ENCODE results near the gene DDX55. TPM values are rescaled to one million over a fixed set of nuclear protein-coding genes. Genes with fewer than 3 reads are reported as not detected.
"Not testable (repeated sequence)": the region's sequence is repeated elsewhere in the genome, so short reads cannot be mapped to it uniquely, and the experiment has no call there.

The DDX55 gene
- total and polyA plus RNA-seq, 2 of the 4 experiments (the other 2 are of a cell fraction) = 13.3 to 18.7 TPM

DNA sequence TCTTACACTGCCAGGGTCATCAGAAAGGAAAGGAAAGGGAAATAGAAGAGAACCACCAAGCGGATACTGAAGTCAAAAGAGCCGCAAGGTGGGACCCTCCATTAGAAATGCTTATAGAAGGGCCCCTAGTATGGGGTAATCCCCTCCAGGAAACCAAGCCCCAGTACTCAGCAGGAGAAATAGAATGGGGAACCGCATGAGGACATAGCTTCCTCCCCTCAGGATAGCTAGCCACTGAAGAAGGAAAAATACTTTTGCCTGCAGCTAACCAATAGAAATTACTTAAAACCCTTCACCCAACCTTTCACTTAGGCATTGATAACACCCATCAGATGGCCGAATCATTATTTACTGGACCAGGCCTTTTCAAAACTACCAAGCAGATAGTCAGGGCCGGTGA is 47.1 kb upstream of the DDX55 start:
- H3K23ac ChIP-seq (ENCODE audit: low read depth, low read length); H3K4me1 ChIP-seq (ENCODE audit: control insufficient read depth, insufficient read depth, low read length); H3K36me3 ChIP-seq (ENCODE audit: control insufficient read depth, insufficient read depth, low read length); H3K79me1 ChIP-seq (ENCODE audit: low read depth in 1 of 2, low read length in 2 of 2); CTCF ChIA-PET; H4K8ac ChIP-seq (ENCODE audit: low read depth in 2 of 2, low read length in 2 of 2); H3K9ac ChIP-seq (ENCODE audit: low read depth, low read length); H2BK120ac ChIP-seq (ENCODE audit: low read depth, low read length); H2AFZ ChIP-seq (replicated peaks; ENCODE audit: low read length, poor library complexity); ATAC-seq (ENCODE audit: low read depth); H3K27ac ChIP-seq (ENCODE audit: insufficient read depth, low read length); H4K20me1 ChIP-seq (ENCODE audit: insufficient read depth, low read length); DNase-seq; H3K56ac ChIP-seq (ENCODE audit: extremely low read depth, insufficient read depth, low read length); H2BK15ac ChIP-seq (ENCODE audit: low read depth, low read length); H3K9me3 ChIP-seq (ENCODE audit: control insufficient read depth, insufficient read depth, low read length); H3K4ac ChIP-seq (ENCODE audit: low read depth, low read length); H3K18ac ChIP-seq (ENCODE audit: low read depth, low read length); in situ Hi-C loops (cut with MboI; ENCODE audit: low sequenced_read_pairs); POLR2A ChIA-PET (ENCODE audit: unreplicated experiment); intact Hi-C loops (cut with micrococcal nuclease); dilution Hi-C loops (cut with HindIII; ENCODE audit: low sequenced_read_pairs, unreplicated experiment); H2AK9ac ChIP-seq (replicated peaks; ENCODE audit: low read depth, low read length, poor library complexity); H3K4me2 ChIP-seq (ENCODE audit: low read depth, low read length); H2BK5ac ChIP-seq (ENCODE audit: low read depth, low read length, poor library complexity, severe bottlenecking); H2BK20ac ChIP-seq (ENCODE audit: low read depth, low read length); H3K4me3 ChIP-seq (ENCODE audit: insufficient read depth, low read depth, low read length); H4K5ac ChIP-seq (ENCODE audit: low read depth, low read length); BruUV-seq (replicated peaks); H3K9me1 ChIP-seq (ENCODE audit: insufficient read depth, low read length); H3K14ac ChIP-seq (replicated peaks; ENCODE audit: low read depth, low read length); H4K91ac ChIP-seq (ENCODE audit: insufficient read depth, low read depth, low read length); H2AK5ac ChIP-seq (ENCODE audit: low read depth, low read length): not testable (repeated sequence)
- 71% methylated on average over 1 of the region's 5 CpGs; no CpG with 5 or more reads in 1 of the 2 experiments for WGBS, 2 experiments (ENCODE audit: extremely low coverage in 2 of 2, insufficient read length in 1 of 2)
- peaks cover 24% of the 10 kb centered on the region for H3K27me3 ChIP-seq (ENCODE audit: control insufficient read depth, insufficient read depth, low read length)

DNA sequence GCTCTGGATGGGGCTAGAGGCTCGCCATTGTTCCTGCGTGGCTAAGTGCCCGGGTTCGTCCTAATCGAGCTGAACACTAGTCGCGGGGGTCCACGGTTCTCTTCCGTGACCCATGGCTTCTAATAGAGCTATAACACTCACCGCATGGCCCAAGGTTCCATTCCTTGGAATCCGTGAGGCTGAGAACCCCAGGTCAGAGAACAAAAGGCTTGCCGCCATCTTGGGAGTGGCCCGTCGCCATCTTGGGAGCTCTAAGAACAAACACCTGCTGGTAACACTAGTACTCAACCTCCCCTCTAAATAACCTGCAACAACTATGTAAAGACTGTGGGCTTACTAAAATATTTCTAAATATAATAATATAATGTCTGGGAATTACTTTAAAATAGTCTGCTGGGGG is 43.4 kb upstream of the DDX55 start:
- ATAC-seq (ENCODE audit: low read depth); H3K14ac ChIP-seq (replicated peaks; ENCODE audit: low read depth, low read length); H3K79me1 ChIP-seq (ENCODE audit: low read depth in 1 of 2, low read length in 2 of 2); H4K91ac ChIP-seq (ENCODE audit: insufficient read depth, low read depth, low read length); H4K5ac ChIP-seq (ENCODE audit: low read depth, low read length); H3K9me1 ChIP-seq (ENCODE audit: insufficient read depth, low read length); H3K56ac ChIP-seq (ENCODE audit: extremely low read depth, insufficient read depth, low read length); H3K4me2 ChIP-seq (ENCODE audit: low read depth, low read length); H2BK20ac ChIP-seq (ENCODE audit: low read depth, low read length); dilution Hi-C loops (cut with HindIII; ENCODE audit: low sequenced_read_pairs, unreplicated experiment); H2AK5ac ChIP-seq (ENCODE audit: low read depth, low read length); in situ Hi-C loops (cut with MboI; ENCODE audit: low sequenced_read_pairs); H3K36me3 ChIP-seq (ENCODE audit: control insufficient read depth, insufficient read depth, low read length); CTCF ChIA-PET; H2BK120ac ChIP-seq (ENCODE audit: low read depth, low read length); POLR2A ChIA-PET (ENCODE audit: unreplicated experiment); H3K9ac ChIP-seq (ENCODE audit: low read depth, low read length); H4K20me1 ChIP-seq (ENCODE audit: insufficient read depth, low read length); BruUV-seq (replicated peaks); H3K4ac ChIP-seq (ENCODE audit: low read depth, low read length); H2BK15ac ChIP-seq (ENCODE audit: low read depth, low read length); H2BK5ac ChIP-seq (ENCODE audit: low read depth, low read length, poor library complexity, severe bottlenecking); H3K18ac ChIP-seq (ENCODE audit: low read depth, low read length); H3K23ac ChIP-seq (ENCODE audit: low read depth, low read length); H3K9me3 ChIP-seq (ENCODE audit: control insufficient read depth, insufficient read depth, low read length); H2AFZ ChIP-seq (replicated peaks; ENCODE audit: low read length, poor library complexity); H3K4me3 ChIP-seq (ENCODE audit: insufficient read depth, low read depth, low read length); intact Hi-C loops (cut with micrococcal nuclease); H3K4me1 ChIP-seq (ENCODE audit: control insufficient read depth, insufficient read depth, low read length); H3K27ac ChIP-seq (ENCODE audit: insufficient read depth, low read length); DNase-seq; H2AK9ac ChIP-seq (replicated peaks; ENCODE audit: low read depth, low read length, poor library complexity); H4K8ac ChIP-seq (ENCODE audit: low read depth in 2 of 2, low read length in 2 of 2): not testable (repeated sequence)
- 80% methylated on average over 11 of the region's 14 CpGs; no CpG with 5 or more reads in 1 of the 2 experiments for WGBS, 2 experiments (ENCODE audit: extremely low coverage in 2 of 2, insufficient read length in 1 of 2)
- H3K27me3 ChIP-seq (ENCODE audit: control insufficient read depth, insufficient read depth, low read length) = peaks cover 16% of the 10 kb centered on the region

All from IMR-90 (cell line).